Smooth muscle cell (in vitro differentiated cells): Measurements from ENCODE around the gene BCL2L14. TPM values are rescaled to one million over a fixed set of nuclear protein-coding genes. Genes with fewer than 3 reads are reported as not detected.

ENCODE experiments used
- DNase-seq: peaks from one replicate; lab custom pipeline; 2025; ENCODE audit not compliant: unreplicated experiment; lab: John Stamatoyannopoulos, UW
- H2AFZ ChIP-seq: fragments of 200-600 bp; sonication (generic); 2 replicates; pipeline ENCODE4 v1.6.0; 2016; ENCODE audit warnings: antibody characterized with exemption, low read depth, mild to moderate bottlenecking
- H3F3A ChIP-seq: fragments of 200-600 bp; sonication (generic); 2 replicates; pipeline ENCODE4 v1.6.0; 2017; ENCODE audit warnings: antibody characterized with exemption, low read depth
- H3K27ac ChIP-seq: fragments of 200-600 bp; sonication (generic); 2 replicates; pipeline ENCODE4 v1.5.1; 2016; ENCODE audit warnings: low read depth, mild to moderate bottlenecking
- H3K27me3 ChIP-seq: fragments of 200-600 bp; sonication (generic); 2 replicates; pipeline ENCODE4 v1.6.1; 2016; ENCODE audit warnings: low read depth, mild to moderate bottlenecking
- H3K36me3 ChIP-seq: fragments of 200-600 bp; sonication (generic); 2 replicates; pipeline ENCODE4 v1.5.1; 2016; ENCODE audit warnings: low read depth
- H3K4me1 ChIP-seq: fragments of 200-600 bp; sonication (generic); 2 replicates; pipeline ENCODE4 v1.5.1; 2016; ENCODE audit warnings: low read depth
- H3K4me2 ChIP-seq: fragments of 200-600 bp; sonication (generic); 2 replicates; pipeline ENCODE4 v1.6.0; 2016; ENCODE audit warnings: mild to moderate bottlenecking
- H3K4me3 ChIP-seq: fragments of 200-600 bp; sonication (generic); 2 replicates; pipeline ENCODE4 v1.5.1; 2016; ENCODE audit warnings: mild to moderate bottlenecking
- H3K79me2 ChIP-seq: fragments of 200-600 bp; sonication (generic); 2 replicates; pipeline ENCODE4 v1.6.0; 2016; ENCODE audit warnings: low read depth, mild to moderate bottlenecking
- H3K9ac ChIP-seq: fragments of 200-600 bp; sonication (generic); 2 replicates; pipeline ENCODE4 v1.6.0; 2016; ENCODE audit warnings: low read depth
- H3K9me3 ChIP-seq: fragments of 200-600 bp; sonication (generic); replicated peaks from 2 replicates; pipeline ENCODE4 v1.5.1; 2016; ENCODE audit warnings: low read depth
- H4K20me1 ChIP-seq: fragments of 200-600 bp; sonication (generic); 2 replicates; pipeline ENCODE4 v1.6.0; 2016; ENCODE audit warnings: low read depth
- WGBS: methylation state at CpG from one replicate; pipeline ENCODE4 v1.1.7; 2016; ENCODE audit warnings: low lambda C conversion rate; 5-methylcytosine and 5-hydroxymethylcytosine counted together
- polyA plus RNA-seq: library from polyadenylated mRNA; unstranded; fragments of >200 nt; fragmentation: Nextera tagmentation; extraction: Ambion mirVana; gene quantifications from 2 replicates; pipeline ENCODE4 v1.2.1, GENCODE V29; 2016
- total RNA-seq: library from RNA; depleted of rRNA; stranded (reverse); fragments of >200 nt; gene quantifications from 2 replicates; pipeline ENCODE4 v1.2.3, GENCODE V29; 2014
- TF ChIP-seq, protein P1 (sequence below): fragments of 200-600 bp; sonication (generic); IDR thresholded peaks from 2 replicates; pipeline ENCODE4 v1.5.1; 2017; ENCODE audit warnings: borderline replicate concordance, mild to moderate bottlenecking, antibody characterized with exemption; ENCODE audit not compliant: insufficient read depth, poor library complexity, severe bottlenecking

BCL2L14 gene
- total and polyA plus RNA-seq, 2 experiments from 2014 or later: not detected

DNA sequence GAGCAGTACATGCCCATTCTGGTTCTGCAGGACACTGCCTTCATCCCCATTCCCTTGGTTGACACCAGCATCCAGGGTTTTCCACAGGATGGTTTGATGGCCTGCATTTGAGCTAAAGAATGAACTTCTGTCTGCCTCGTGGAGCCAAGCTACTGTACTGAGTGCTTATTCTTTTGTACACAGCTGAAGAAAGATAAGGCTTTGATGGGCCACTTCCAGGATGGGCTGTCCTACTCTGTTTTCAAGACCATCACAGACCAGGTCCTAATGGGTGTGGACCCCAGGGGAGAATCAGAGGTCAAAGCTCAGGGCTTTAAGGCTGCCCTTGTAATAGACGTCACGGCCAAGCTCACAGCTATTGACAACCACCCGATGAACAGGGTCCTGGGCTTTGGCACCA, 23.7 kb downstream of the BCL2L14 start:
- Histone ChIP-seq H3K9me3 (no peaks in the 10 kb centered on the region), H3K27me3 (no peaks in the 10 kb centered on the region), H3K9ac (no peak overlapping the region), H3K79me2 (no peaks in the 10 kb centered on the region), H3K36me3 (no peaks in the 10 kb centered on the region), H3K4me1 (no peaks in the 10 kb centered on the region), H2AFZ (no peak overlapping the region), H3K4me2 (no peak overlapping the region), H3K27ac (no peak overlapping the region), H4K20me1 (no peaks in the 10 kb centered on the region), H3K4me3 (no peak overlapping the region), H3F3A (no peaks in the 10 kb centered on the region)
- no peak for DNase-seq
- TF ChIP-seq, protein P1, sequence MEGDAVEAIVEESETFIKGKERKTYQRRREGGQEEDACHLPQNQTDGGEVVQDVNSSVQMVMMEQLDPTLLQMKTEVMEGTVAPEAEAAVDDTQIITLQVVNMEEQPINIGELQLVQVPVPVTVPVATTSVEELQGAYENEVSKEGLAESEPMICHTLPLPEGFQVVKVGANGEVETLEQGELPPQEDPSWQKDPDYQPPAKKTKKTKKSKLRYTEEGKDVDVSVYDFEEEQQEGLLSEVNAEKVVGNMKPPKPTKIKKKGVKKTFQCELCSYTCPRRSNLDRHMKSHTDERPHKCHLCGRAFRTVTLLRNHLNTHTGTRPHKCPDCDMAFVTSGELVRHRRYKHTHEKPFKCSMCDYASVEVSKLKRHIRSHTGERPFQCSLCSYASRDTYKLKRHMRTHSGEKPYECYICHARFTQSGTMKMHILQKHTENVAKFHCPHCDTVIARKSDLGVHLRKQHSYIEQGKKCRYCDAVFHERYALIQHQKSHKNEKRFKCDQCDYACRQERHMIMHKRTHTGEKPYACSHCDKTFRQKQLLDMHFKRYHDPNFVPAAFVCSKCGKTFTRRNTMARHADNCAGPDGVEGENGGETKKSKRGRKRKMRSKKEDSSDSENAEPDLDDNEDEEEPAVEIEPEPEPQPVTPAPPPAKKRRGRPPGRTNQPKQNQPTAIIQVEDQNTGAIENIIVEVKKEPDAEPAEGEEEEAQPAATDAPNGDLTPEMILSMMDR: no peak
- 90% methylated on average over 4 of the region's 4 CpGs for WGBS

GRCh38 chr12:12095021-12095420, 24.3 kb downstream of the BCL2L14 start:
- no peak overlapping the region for H3K27ac ChIP-seq
- H4K20me1 ChIP-seq: no peaks in the 10 kb centered on the region
- no peak overlapping the region for H3K4me2 ChIP-seq
- no peaks in the 10 kb centered on the region for H3K79me2 ChIP-seq
- no peaks in the 10 kb centered on the region for H3K4me1 ChIP-seq
- H2AFZ ChIP-seq: no peak overlapping the region
- no peak for DNase-seq
- no peak overlapping the region for H3K9ac ChIP-seq
- WGBS: 58% methylated on average over 3 of the region's 3 CpGs
- no peaks in the 10 kb centered on the region for H3K9me3 ChIP-seq
- H3K36me3 ChIP-seq: no peaks in the 10 kb centered on the region
- no peak overlapping the region for H3K4me3 ChIP-seq
- H3K27me3 ChIP-seq: no peaks in the 10 kb centered on the region
- no peaks in the 10 kb centered on the region for H3F3A ChIP-seq
- TF ChIP-seq, protein P1: no peak

- Histone ChIP-seq H3K27me3 (no peaks in the 10 kb centered on the region), H3F3A (no peaks in the 10 kb centered on the region), H3K9ac (no peak overlapping the region), H3K27ac (no peak overlapping the region), H3K4me1 (no peaks in the 10 kb centered on the region), H3K36me3 (no peaks in the 10 kb centered on the region), H2AFZ (no peak overlapping the region), H3K4me2 (no peak overlapping the region), H3K4me3 (no peak overlapping the region), H3K9me3 (no peaks in the 10 kb centered on the region), H3K79me2 (no peaks in the 10 kb centered on the region), H4K20me1 (no peaks in the 10 kb centered on the region)
- DNase-seq: no peak
- WGBS: 82% methylated on average over 6 of the region's 6 CpGs
- TF ChIP-seq, protein P1: no peak
Measured at GRCh38 chr12:12097891-12098690, 27.4 kb downstream of the BCL2L14 start.

GRCh38 chr12:12098691-12099015, 27.9 kb downstream of the BCL2L14 start:
- H3K4me1 ChIP-seq: no peaks in the 10 kb centered on the region
- no peak overlapping the region for H2AFZ ChIP-seq
- no peak overlapping the region for H3K4me2 ChIP-seq
- TF ChIP-seq, protein P1: no peak
- no peaks in the 10 kb centered on the region for H3K79me2 ChIP-seq
- WGBS: 77% methylated on average over 3 of the region's 3 CpGs
- H4K20me1 ChIP-seq: no peaks in the 10 kb centered on the region
- DNase-seq: no peak
- H3K27ac ChIP-seq: no peak overlapping the region
- H3K27me3 ChIP-seq: no peaks in the 10 kb centered on the region
- no peaks in the 10 kb centered on the region for H3F3A ChIP-seq
- no peak overlapping the region for H3K4me3 ChIP-seq
- H3K9ac ChIP-seq: no peak overlapping the region
- H3K9me3 ChIP-seq: no peaks in the 10 kb centered on the region
- H3K36me3 ChIP-seq: no peaks in the 10 kb centered on the region
